Measurements from ENCODE around the gene DIP2C.
A peak's percentile ranks its signal among the peaks of the same experiment; 100 is the strongest.

The DIP2C gene

GRCh38 chr10:494556-494955 is 194.9 kb downstream of the DIP2C start:
- no peak overlapping the region for H3K27ac Mint-ChIP-seq
- H3K4me1 Mint-ChIP-seq (ENCODE audit: low read depth) = peaks cover 1% of the 10 kb centered on the region
- no peaks in the 10 kb centered on the region for H3K36me3 Mint-ChIP-seq
- H3K9me3 Mint-ChIP-seq (ENCODE audit: low read depth) = no peaks in the 10 kb centered on the region
- peaks cover 6% of the 10 kb centered on the region for H3K27me3 Mint-ChIP-seq
- H3K4me3 Mint-ChIP-seq = no peak overlapping the region

GRCh38 chr10:494149-494542 is 195.3 kb downstream of the DIP2C start:
- Mint-ChIP-seq H3K9me3 (ENCODE audit: low read depth) (no peaks in the 10 kb centered on the region), H3K36me3 (no peaks in the 10 kb centered on the region), H3K4me1 (ENCODE audit: low read depth) (no peaks in the 10 kb centered on the region), H3K4me3 (no peak overlapping the region), H3K27ac (no peak overlapping the region), H3K27me3 (peaks cover 6% of the 10 kb centered on the region)

GRCh38 chr10:493391-494148 is 195.9 kb downstream of the DIP2C start:
- no peaks in the 10 kb centered on the region for H3K36me3 Mint-ChIP-seq
- H3K4me1 Mint-ChIP-seq (ENCODE audit: low read depth) = no peaks in the 10 kb centered on the region
- H3K9me3 Mint-ChIP-seq (ENCODE audit: low read depth) = no peaks in the 10 kb centered on the region
- H3K27ac Mint-ChIP-seq = no peak overlapping the region
- H3K4me3 Mint-ChIP-seq = no peak overlapping the region
- peaks cover 6% of the 10 kb centered on the region for H3K27me3 Mint-ChIP-seq

GRCh38 chr10:492836-493235 is 196.6 kb downstream of the DIP2C start:
- no peak overlapping the region for H3K27ac Mint-ChIP-seq
- peaks cover 6% of the 10 kb centered on the region for H3K27me3 Mint-ChIP-seq
- H3K4me3 Mint-ChIP-seq = no peak overlapping the region
- no peaks in the 10 kb centered on the region for H3K9me3 Mint-ChIP-seq (ENCODE audit: low read depth)
- no peaks in the 10 kb centered on the region for H3K36me3 Mint-ChIP-seq
- H3K4me1 Mint-ChIP-seq (ENCODE audit: low read depth) = no peaks in the 10 kb centered on the region

- H3K27ac Mint-ChIP-seq = no peak overlapping the region
- H3K27me3 Mint-ChIP-seq = peaks cover 6% of the 10 kb centered on the region
- H3K4me3 Mint-ChIP-seq = no peak overlapping the region
- no peaks in the 10 kb centered on the region for H3K9me3 Mint-ChIP-seq (ENCODE audit: low read depth)
- H3K4me1 Mint-ChIP-seq (ENCODE audit: low read depth) = no peaks in the 10 kb centered on the region
- no peaks in the 10 kb centered on the region for H3K36me3 Mint-ChIP-seq
Measured at GRCh38 chr10:491667-492424, 197.6 kb downstream of the DIP2C start.

GRCh38 chr10:490891-491571 is 198.4 kb downstream of the DIP2C start:
- no peaks in the 10 kb centered on the region for H3K4me1 Mint-ChIP-seq (ENCODE audit: low read depth)
- no peaks in the 10 kb centered on the region for H3K9me3 Mint-ChIP-seq (ENCODE audit: low read depth)
- peaks cover 6% of the 10 kb centered on the region for H3K27me3 Mint-ChIP-seq
- no peaks in the 10 kb centered on the region for H3K36me3 Mint-ChIP-seq
- no peak overlapping the region for H3K27ac Mint-ChIP-seq
- no peak overlapping the region for H3K4me3 Mint-ChIP-seq

GRCh38 chr10:490256-490655 is 199.2 kb downstream of the DIP2C start:
- Mint-ChIP-seq H3K9me3 (ENCODE audit: low read depth) (no peaks in the 10 kb centered on the region), H3K4me1 (ENCODE audit: low read depth) (no peaks in the 10 kb centered on the region), H3K27me3 (peaks cover 6% of the 10 kb centered on the region), H3K27ac (no peak overlapping the region), H3K36me3 (no peaks in the 10 kb centered on the region), H3K4me3 (no peak overlapping the region)

GRCh38 chr10:489330-489729 is 200.1 kb downstream of the DIP2C start:
- H3K36me3 Mint-ChIP-seq = no peaks in the 10 kb centered on the region
- H3K4me1 Mint-ChIP-seq (ENCODE audit: low read depth) = no peaks in the 10 kb centered on the region
- H3K4me3 Mint-ChIP-seq = no peak overlapping the region
- no peaks in the 10 kb centered on the region for H3K9me3 Mint-ChIP-seq (ENCODE audit: low read depth)
- H3K27me3 Mint-ChIP-seq = peaks cover 4% of the 10 kb centered on the region
- H3K27ac Mint-ChIP-seq = no peak overlapping the region

- Mint-ChIP-seq H3K9me3 (ENCODE audit: low read depth) (no peaks in the 10 kb centered on the region), H3K27ac (no peak overlapping the region), H3K27me3 (peaks cover 3% of the 10 kb centered on the region)
Measured at GRCh38 chr10:488933-489215, 200.6 kb downstream of the DIP2C start.

GRCh38 chr10:488081-488932 is 201.2 kb downstream of the DIP2C start:
- peaks cover 3% of the 10 kb centered on the region for H3K27me3 Mint-ChIP-seq
- no peaks in the 10 kb centered on the region for H3K4me1 Mint-ChIP-seq (ENCODE audit: low read depth)
- no peak overlapping the region for H3K4me3 Mint-ChIP-seq
- H3K27ac Mint-ChIP-seq = no peak overlapping the region
- no peaks in the 10 kb centered on the region for H3K36me3 Mint-ChIP-seq
- no peaks in the 10 kb centered on the region for H3K9me3 Mint-ChIP-seq (ENCODE audit: low read depth)

More at GRCh38 chr10:488933-489215, 200.6 kb downstream of the DIP2C start:
- Mint-ChIP-seq H3K36me3 (no peaks in the 10 kb centered on the region), H3K4me3 (no peak overlapping the region), H3K4me1 (ENCODE audit: low read depth) (no peaks in the 10 kb centered on the region)

GRCh38 chr10:486666-487322 is 202.7 kb downstream of the DIP2C start:
- no peaks in the 10 kb centered on the region for H3K27me3 Mint-ChIP-seq
- H3K27ac Mint-ChIP-seq = no peak overlapping the region
- H3K36me3 Mint-ChIP-seq = no peaks in the 10 kb centered on the region
- H3K4me3 Mint-ChIP-seq = no peak overlapping the region
- no peaks in the 10 kb centered on the region for H3K9me3 Mint-ChIP-seq (ENCODE audit: low read depth)
- H3K4me1 Mint-ChIP-seq (ENCODE audit: low read depth) = no peaks in the 10 kb centered on the region

GRCh38 chr10:486206-486605 is 203.3 kb downstream of the DIP2C start:
- Mint-ChIP-seq H3K36me3 (no peaks in the 10 kb centered on the region), H3K4me1 (ENCODE audit: low read depth) (no peaks in the 10 kb centered on the region), H3K4me3 (no peak overlapping the region), H3K9me3 (ENCODE audit: low read depth) (no peaks in the 10 kb centered on the region), H3K27me3 (no peaks in the 10 kb centered on the region), H3K27ac (no peak overlapping the region)

GRCh38 chr10:485776-486175 is 203.7 kb downstream of the DIP2C start:
- Mint-ChIP-seq H3K4me1 (ENCODE audit: low read depth) (no peaks in the 10 kb centered on the region), H3K4me3 (peak overlapping the region; percentile 33), H3K9me3 (ENCODE audit: low read depth) (no peaks in the 10 kb centered on the region), H3K27ac (peak overlapping the region; percentile 51), H3K27me3 (no peaks in the 10 kb centered on the region), H3K36me3 (no peaks in the 10 kb centered on the region)

- peak overlapping the region; percentile 72 for H3K4me3 Mint-ChIP-seq
- no peaks in the 10 kb centered on the region for H3K4me1 Mint-ChIP-seq (ENCODE audit: low read depth)
- no peaks in the 10 kb centered on the region for H3K36me3 Mint-ChIP-seq
- no peaks in the 10 kb centered on the region for H3K9me3 Mint-ChIP-seq (ENCODE audit: low read depth)
- H3K27me3 Mint-ChIP-seq = no peaks in the 10 kb centered on the region
- peak overlapping the region; percentile 35 for H3K27ac Mint-ChIP-seq
Measured at GRCh38 chr10:484925-485661, 204.4 kb downstream of the DIP2C start.
